Hepatocyte (in vitro differentiated cells): ENCODE results near the gene EGFL8.

ENCODE experiments used
- CTCF ChIP-seq: fragments of 200-600 bp; sonication (generic); IDR thresholded peaks from 2 replicates; pipeline ENCODE4 v1.5.1; 2016; ENCODE audit warnings: antibody characterized with exemption, mild to moderate bottlenecking; ENCODE audit not compliant: poor library complexity
- EZH2 ChIP-seq: fragments of 200-600 bp; sonication (generic); IDR thresholded peaks from 2 replicates; pipeline ENCODE4 v1.6.1; 2016; ENCODE audit warnings: antibody characterized with exemption, mild to moderate bottlenecking, borderline replicate concordance

- TF ChIP-seq EZH2 (no peak), CTCF (no peak)
These were observed 10.9 kb downstream of the EGFL8 start for GRCh38 chr6:32175322-32175710.
